Measurements from ENCODE around the gene IGIP. TPM values are rescaled to one million over a fixed set of nuclear protein-coding genes. Genes with fewer than 3 reads are reported as not detected.

The IGIP gene
- total RNA-seq, 2 donors from 2014 or later, result 3.2 to 3.7 TPM

DNA sequence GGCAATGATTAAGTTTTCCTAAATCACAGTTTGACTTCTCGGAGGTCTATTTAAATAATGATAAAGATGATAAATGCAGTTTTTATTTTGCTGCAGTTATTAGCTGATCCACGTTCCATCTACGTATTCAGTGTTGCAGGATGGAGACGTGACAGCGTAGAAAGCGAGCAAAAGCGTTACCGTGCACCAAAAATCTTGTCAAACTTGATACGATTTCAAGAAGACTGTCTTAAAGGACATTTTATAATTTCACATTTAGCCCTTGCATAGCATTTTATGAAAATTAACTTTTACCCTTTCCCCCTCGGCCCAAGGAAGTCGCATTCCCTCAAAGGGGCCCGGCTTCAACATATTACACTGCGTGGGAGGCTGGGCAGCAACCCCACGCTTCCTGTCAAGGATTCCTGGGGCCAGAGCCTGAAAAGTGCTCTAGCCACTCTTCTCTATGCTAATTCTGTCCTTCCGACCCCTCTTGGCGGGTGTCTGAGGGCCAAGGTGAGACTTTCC, 18.9 kb upstream of the IGIP start:
- ATAC-seq (no peak), DNase-seq (no peak)
- peaks cover 22% of the 10 kb centered on the region for H3K4me1 Mint-ChIP-seq
- no peaks in the 10 kb centered on the region for H3K27me3 Mint-ChIP-seq
- peak overlapping the region; percentile 98 for H3K4me3 Mint-ChIP-seq
- H3K27ac Mint-ChIP-seq, result peak overlapping the region; percentile 96
- H3K9me3 ChIP-seq (ENCODE audit: control insufficient read depth, low read length, poor library complexity, severe bottlenecking), result no peaks in the 10 kb centered on the region
- no peaks in the 10 kb centered on the region for H3K36me3 Mint-ChIP-seq (ENCODE audit: low read depth)

DNA sequence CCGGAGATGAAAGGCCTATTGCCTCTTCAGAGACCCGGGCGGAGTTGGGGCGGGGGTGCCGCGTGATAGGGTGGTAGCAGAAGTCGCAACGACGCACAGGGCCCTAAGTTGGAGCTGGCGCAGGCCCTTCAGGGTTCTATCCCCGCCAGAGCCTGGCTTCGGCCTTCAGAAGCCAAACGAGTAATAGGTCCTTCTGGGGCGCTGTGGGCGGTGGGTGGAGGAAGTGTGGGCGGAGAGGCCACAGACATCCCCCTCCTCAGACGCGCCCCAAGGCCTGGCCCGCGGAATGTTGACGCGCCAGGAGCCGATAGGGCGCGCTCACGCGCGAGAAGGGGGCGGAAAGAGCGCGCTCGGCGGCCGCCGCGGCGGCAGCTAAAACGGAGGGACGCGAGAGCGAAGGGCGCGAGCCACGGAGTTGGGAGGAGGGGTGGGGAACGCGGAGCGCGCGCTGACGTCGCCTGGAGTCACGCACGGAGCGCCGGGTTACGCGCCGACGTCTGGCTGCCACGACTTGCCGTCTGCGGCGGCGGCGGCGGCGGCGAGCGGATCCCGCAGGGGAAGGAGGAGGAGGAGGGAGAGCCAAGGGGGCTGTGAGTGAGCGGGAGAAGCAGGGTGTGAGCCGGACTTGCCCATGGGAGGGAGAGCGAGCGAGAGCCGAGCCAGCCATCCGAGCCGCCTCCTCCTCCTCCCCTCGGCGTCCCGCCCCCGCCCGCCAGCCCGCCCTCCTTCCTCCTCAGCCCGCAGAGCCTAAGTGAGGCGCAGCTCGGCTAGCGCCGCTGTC, 18.2 kb upstream of the IGIP start:
- Mint-ChIP-seq H3K36me3 (ENCODE audit: low read depth) (no peaks in the 10 kb centered on the region), H3K27ac (peak overlapping the region; percentile 96), H3K27me3 (no peaks in the 10 kb centered on the region), H3K4me3 (peak overlapping the region; percentile 98), H3K4me1 (peaks cover 27% of the 10 kb centered on the region)
- H3K9me3 ChIP-seq (ENCODE audit: control insufficient read depth, low read length, poor library complexity, severe bottlenecking), result no peaks in the 10 kb centered on the region
- DNase-seq (peak; percentile 88 to 91 (median 91)), ATAC-seq (peak; percentile 88)

DNA sequence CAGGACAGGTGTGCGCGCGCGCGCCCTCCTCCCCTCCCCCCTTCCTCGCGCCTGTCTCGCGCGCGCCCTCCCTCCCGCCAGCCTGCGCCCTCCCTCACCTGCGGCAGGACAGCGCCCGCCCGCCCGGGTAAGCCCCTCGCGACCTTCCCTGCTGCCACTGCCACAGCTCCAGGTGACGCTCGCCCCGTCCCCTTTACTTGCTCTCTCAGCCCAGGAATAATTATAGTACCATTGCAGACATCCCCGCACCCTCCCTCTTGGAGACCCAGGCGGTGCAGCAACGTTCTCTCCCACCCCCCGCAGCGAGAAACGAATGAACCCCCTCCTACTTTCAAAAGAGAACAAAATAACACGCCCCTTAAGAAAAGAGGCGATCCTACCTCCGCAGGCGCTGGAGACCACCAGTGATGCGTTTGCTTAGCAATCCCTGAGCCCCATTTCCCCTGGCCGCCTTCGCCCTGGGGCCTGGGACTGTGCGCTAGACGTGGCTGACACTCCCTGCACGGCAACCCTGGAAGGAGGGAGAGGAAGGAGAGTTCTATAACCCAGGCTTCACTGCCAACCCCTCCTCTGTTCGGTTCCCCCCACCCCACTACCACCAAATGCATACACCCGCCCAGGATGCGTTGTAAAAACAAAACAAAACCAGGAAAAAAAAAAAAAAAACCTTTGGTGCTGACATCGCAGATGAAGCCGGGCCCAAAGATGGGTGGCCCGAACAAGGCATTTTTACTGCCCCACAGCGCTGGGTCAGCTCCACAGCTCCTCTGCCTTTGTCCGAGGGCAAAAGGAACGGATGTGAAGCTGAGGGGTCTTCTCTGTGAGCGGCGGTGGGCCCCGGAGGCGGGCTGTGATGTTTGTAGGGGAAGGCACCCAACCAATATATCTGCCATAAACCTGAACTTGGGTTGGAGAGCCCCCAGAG, 17.4 kb upstream of the IGIP start:
- Mint-ChIP-seq H3K27ac (peak overlapping the region; percentile 96), H3K27me3 (no peaks in the 10 kb centered on the region), H3K4me1 (peaks cover 32% of the 10 kb centered on the region), H3K36me3 (ENCODE audit: low read depth) (no peaks in the 10 kb centered on the region), H3K4me3 (peak overlapping the region; percentile 98)
- DNase-seq, result peak in 1 of 3 donors; percentile 65
- no peaks in the 10 kb centered on the region for H3K9me3 ChIP-seq (ENCODE audit: control insufficient read depth, low read length, poor library complexity, severe bottlenecking)
- no peak for ATAC-seq

DNA sequence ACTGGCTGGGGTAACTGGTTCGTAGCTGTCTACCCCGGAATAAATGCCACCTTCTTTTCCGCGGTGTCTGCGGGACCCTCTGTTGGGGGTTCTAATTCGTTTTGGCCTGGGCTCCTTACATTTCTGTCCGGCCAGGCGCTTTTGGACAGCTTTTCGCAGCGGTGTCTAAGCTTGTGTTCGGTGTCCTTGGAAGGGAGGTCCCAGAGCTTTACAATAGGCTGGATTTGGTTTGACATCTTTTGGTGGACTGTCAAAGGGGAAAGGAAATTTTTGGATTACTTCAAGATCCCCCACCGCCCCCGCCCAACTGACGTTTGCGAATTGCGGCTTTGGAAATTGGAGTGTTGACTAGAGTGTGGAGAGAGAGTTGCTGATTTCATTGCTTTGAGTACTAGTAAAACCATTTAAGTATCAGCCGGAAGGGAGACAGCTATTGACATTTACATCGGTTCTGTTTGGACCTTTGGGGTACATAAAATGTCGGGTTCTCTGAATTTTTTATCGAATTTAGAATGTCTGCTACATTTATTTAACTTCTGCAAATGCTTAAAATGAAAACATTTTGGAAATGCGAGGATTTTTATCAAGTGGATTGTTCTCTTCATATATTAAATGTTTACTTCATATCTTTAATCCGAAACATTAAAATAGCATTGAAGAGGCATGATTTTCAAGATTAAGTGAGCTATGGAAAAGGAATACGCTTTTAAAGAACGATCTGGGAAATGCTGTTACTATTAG, 16.5 kb upstream of the IGIP start:
- H3K4me3 Mint-ChIP-seq, result peak overlapping the region; percentile 98
- DNase-seq, result no peak

DNA sequence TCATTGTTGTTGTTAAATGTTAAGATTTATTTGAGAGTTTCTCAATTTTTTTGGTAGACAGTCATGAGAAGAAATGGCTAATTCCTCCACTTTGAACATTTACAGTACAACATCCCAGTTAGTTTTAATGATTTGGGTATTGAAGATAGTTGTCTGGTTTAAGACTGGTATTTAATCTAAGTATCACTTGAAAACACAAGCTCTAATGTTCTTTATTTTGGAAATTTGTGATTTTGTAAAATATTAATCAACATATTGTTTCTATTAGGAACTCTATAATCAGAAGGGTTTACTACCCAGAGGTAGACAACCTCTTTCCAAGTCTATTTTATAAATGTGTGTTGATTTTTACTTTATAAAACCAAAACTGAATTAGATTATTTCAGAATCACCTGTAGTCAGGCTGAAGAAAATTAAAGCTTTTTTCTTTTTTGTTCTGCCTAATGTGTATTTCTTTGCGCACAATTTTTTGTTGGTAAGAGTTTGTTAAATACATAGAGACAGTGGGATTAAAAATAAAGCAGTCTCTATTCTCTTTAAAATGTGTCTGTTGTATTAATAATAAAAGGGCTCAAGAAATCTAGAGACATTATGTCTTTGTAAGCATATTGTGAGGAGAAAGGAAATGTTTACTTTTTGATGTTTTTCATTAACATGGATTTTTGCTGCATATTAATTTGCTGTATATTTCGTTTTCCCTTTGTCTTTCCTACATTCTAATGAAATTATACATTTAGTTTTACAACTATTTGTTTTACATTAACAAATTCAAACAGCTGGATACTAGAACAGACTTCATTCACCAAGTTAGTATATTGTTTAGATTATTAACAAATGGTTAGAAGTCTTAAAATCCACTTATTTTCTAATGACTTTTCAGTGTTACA, 15.7 kb upstream of the IGIP start:
- Mint-ChIP-seq H3K27ac (peak overlapping the region; percentile 96), H3K27me3 (no peaks in the 10 kb centered on the region), H3K4me3 (peak overlapping the region; percentile 98), H3K4me1 (peaks cover 36% of the 10 kb centered on the region), H3K36me3 (ENCODE audit: low read depth) (no peaks in the 10 kb centered on the region)
- DNase-seq (no peak), ATAC-seq (no peak)
- no peaks in the 10 kb centered on the region for H3K9me3 ChIP-seq (ENCODE audit: control insufficient read depth, low read length, poor library complexity, severe bottlenecking)

More for the DNA sequence above, 16.5 kb upstream of the IGIP start:
- H3K27ac Mint-ChIP-seq, result peak overlapping the region; percentile 96
- no peaks in the 10 kb centered on the region for H3K27me3 Mint-ChIP-seq
- no peaks in the 10 kb centered on the region for H3K9me3 ChIP-seq (ENCODE audit: control insufficient read depth, low read length, poor library complexity, severe bottlenecking)
- no peak for ATAC-seq
- no peaks in the 10 kb centered on the region for H3K36me3 Mint-ChIP-seq (ENCODE audit: low read depth)
- peaks cover 33% of the 10 kb centered on the region for H3K4me1 Mint-ChIP-seq

DNA sequence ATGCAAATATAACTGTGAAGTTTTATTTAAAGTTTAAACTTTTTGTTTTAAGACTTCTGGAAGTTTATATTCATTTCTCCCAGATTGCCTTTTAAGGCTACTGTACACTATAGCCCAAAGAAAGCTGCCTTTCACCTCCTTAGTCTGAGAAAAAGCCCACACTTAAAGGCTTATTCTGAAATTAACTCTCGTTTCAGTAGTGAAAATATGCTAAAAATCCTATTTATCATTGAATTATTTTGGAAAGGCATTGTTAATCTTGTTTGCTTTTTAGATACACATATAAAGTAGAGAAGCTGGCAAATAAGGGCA, 15.1 kb upstream of the IGIP start:
- H3K4me1 Mint-ChIP-seq, result peaks cover 39% of the 10 kb centered on the region
- no peaks in the 10 kb centered on the region for H3K36me3 Mint-ChIP-seq (ENCODE audit: low read depth)
- no peaks in the 10 kb centered on the region for H3K27me3 Mint-ChIP-seq
- H3K27ac Mint-ChIP-seq, result no peak overlapping the region
- no peak for ATAC-seq
- H3K4me3 Mint-ChIP-seq, result no peak overlapping the region
- DNase-seq, result no peak
- H3K9me3 ChIP-seq (ENCODE audit: control insufficient read depth, low read length, poor library complexity, severe bottlenecking), result no peaks in the 10 kb centered on the region

DNA sequence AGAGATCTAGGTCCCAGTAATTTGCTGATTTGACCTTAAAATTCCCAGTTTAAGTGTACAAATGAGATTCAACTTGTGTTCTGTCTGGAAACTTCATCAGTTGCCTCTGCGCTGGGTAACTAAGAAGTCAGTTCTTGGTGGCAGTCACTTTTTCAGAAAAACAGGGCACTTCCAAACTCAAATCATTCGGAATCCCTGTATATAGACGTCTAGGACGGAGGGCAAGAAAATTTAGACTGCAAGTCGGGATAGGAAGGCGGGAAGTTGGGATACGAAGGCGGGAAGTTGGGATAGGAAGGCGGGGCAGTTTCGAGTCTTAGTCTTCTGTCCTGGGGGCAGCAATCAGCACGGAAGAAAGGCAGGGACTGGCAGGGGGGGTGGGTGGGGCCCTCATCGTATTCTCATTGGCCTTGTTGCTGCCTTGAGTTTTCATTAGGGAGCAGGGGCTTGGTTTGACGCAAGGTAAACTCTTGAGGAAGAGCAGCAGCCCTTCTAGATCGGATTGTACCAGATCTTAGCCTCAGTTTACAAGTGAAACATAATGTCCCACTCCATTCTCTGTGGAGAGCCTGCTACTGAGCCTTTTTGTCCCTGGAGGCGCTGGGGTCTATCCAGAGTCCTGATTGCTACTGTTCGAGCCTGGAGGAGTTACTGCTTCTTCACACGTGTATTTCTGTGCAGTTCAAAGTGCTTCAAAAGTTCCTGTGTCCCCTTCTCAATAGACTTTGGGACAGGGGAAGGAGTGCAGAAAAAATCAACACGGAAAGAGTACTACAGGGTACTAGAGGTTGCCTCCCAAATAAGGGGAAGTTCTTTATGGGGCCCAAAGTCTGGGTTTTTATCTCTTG, 14.5 kb upstream of the IGIP start:
- no peaks in the 10 kb centered on the region for H3K36me3 Mint-ChIP-seq (ENCODE audit: low read depth)
- DNase-seq (no peak), ATAC-seq (no peak)
- H3K9me3 ChIP-seq (ENCODE audit: control insufficient read depth, low read length, poor library complexity, severe bottlenecking), result no peaks in the 10 kb centered on the region
- peaks cover 40% of the 10 kb centered on the region for H3K4me1 Mint-ChIP-seq
- H3K27me3 Mint-ChIP-seq, result no peaks in the 10 kb centered on the region
- no peak overlapping the region for H3K4me3 Mint-ChIP-seq
- peak overlapping the region; percentile 93 for H3K27ac Mint-ChIP-seq

DNA sequence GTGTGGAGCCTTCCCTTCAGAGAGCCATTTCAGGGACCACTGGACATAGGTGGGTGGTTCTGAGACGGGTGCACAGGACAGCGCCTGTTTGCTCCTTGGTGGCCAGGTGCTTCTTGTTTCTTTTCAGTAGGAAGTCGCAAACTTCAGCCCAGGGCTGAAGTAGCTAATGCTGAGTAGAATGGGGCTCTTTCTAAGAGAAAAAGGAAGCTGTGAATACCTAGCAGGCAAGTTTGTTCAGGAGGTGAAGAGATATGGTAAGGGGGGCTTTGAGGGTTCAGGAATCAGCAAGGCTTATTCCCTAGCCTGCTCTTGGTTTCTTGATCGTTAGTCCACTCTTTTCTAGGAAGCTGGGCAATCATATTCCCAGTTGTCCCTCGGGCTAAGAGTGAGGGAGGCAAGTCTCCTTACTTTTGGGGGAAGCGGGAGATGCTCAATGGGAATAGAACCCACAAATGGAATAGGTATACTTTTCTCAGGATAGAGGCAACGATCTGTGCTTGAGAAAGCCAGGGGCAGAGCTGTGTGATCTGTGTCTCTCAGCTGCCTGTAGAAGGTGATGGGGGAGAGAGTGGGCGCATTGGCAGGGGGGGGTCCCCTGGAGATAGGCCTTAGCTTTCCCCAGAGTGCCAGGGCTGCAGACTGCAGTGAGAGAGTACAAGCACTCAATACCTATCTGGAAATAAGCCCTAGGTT, 13.7 kb upstream of the IGIP start:
- peaks cover 42% of the 10 kb centered on the region for H3K4me1 Mint-ChIP-seq
- H3K27me3 Mint-ChIP-seq, result no peaks in the 10 kb centered on the region
- peak overlapping the region; percentile 19 for H3K4me3 Mint-ChIP-seq
- peak overlapping the region; percentile 93 for H3K27ac Mint-ChIP-seq
- ATAC-seq (no peak), DNase-seq (no peak)
- no peaks in the 10 kb centered on the region for H3K36me3 Mint-ChIP-seq (ENCODE audit: low read depth)
- H3K9me3 ChIP-seq (ENCODE audit: control insufficient read depth, low read length, poor library complexity, severe bottlenecking), result no peaks in the 10 kb centered on the region

DNA sequence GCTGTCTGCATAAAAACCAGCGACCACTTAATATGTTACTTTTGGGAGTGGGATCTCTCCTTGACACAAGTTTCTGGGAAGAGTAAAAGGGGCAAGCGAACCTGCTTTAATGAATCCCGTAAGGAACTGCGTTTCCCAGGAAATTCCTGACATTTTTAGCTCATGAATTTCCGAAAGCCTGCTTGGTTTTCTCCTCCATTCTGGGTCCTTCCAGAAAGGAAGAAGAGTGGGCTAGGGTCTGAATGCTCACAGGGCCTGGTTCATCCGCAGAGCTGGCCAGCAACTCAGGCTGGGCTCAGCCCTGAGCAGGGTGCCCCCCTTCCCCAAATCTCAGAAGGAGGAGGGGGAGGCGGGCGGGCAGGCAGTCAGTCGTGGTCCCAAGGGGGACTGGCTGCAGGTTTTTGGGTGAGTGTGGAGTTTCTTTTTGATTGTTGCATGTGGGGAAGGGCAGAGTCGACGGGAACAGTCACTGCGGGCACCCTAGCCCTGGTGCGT, 13.0 kb upstream of the IGIP start:
- Mint-ChIP-seq H3K27me3 (no peaks in the 10 kb centered on the region), H3K27ac (peak overlapping the region; percentile 93), H3K36me3 (ENCODE audit: low read depth) (no peaks in the 10 kb centered on the region), H3K4me1 (peaks cover 46% of the 10 kb centered on the region), H3K4me3 (peak overlapping the region; percentile 96)
- no peaks in the 10 kb centered on the region for H3K9me3 ChIP-seq (ENCODE audit: control insufficient read depth, low read length, poor library complexity, severe bottlenecking)
- DNase-seq (no peak), ATAC-seq (no peak)

DNA sequence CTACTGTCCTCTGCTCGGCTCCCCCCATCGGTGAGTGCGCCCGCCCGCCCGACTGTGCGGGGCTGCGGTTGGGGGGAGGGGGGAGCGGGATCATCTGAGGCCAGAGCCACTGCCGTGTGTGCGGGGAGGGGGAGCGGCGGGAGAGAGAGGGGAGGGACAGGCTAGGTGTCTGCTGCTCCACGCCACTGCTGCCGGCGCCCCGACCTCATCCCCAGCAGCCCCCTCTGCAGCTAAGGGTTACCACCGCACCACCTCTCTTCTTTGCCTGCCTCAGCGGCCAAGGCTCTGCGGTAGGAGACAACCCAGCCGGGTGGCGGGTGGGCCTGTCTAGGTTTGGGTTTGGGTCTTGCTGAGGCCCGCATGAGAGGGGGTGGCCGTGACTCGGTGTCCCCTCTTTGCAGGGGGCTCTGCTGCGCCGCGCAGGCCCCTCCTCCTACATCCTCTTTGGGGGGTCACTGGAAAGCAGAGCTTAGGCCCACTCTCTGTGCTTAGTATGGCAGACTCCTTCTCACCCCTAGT, 12.5 kb upstream of the IGIP start:
- DNase-seq (peak; percentile 13 to 17 (median 13)), ATAC-seq (peak; percentile 3)
- Mint-ChIP-seq H3K27me3 (no peaks in the 10 kb centered on the region), H3K36me3 (ENCODE audit: low read depth) (no peaks in the 10 kb centered on the region), H3K27ac (peak overlapping the region; percentile 93), H3K4me3 (peak overlapping the region; percentile 96), H3K4me1 (peaks cover 50% of the 10 kb centered on the region)
- no peaks in the 10 kb centered on the region for H3K9me3 ChIP-seq (ENCODE audit: control insufficient read depth, low read length, poor library complexity, severe bottlenecking)

DNA sequence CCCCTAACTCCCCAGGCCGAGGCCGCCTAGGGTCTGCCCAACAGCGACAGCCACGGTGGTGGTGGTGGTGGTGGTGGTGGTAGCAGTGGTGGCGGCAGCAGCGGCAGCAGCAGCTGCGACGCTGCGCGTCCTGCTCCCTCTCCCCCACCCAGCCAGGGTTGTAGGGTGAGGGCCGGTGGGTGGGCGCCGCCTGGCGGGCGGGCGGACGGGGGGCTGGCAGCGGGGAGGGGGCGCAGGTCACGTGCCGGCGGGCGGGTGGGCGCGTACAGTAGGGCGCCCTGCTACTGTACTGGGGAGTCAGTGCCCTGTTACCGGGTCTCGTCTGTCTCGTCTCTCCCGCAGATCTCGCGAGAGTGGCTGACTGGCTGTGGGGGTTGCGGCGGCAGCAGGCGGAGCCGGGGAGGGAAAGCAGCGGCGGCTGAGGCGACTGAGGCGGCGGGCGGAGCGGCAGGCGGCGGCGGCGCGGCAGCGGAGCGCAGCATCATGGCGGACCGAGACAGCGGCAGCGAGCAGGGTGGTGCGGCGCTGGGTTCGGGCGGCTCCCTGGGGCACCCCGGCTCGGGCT, 12.0 kb upstream of the IGIP start, which contains the start of gene PURA:
Gene PURA, plus strand, starts transcription at position 411 of the 565 bp plus-strand sequence. Its CDS starts 73 bp downstream, at position 484.
- peaks cover 49% of the 10 kb centered on the region for H3K4me1 Mint-ChIP-seq
- ATAC-seq, result peak; percentile 93
- H3K27me3 Mint-ChIP-seq, result no peaks in the 10 kb centered on the region
- peak; percentile 94 to 98 (median 95) for DNase-seq
- no peaks in the 10 kb centered on the region for H3K36me3 Mint-ChIP-seq (ENCODE audit: low read depth)
- peak within 1 kb of the TSS; percentile 93 for H3K27ac Mint-ChIP-seq
- H3K9me3 ChIP-seq (ENCODE audit: control insufficient read depth, low read length, poor library complexity, severe bottlenecking), result no peaks in the 10 kb centered on the region
- H3K4me3 Mint-ChIP-seq, result peak within 1 kb of the TSS; percentile 96

All from T-helper 17 cell (primary cell).